GOT3 (cell line): ENCODE data around the gene NMRAL1.

ENCODE experiments used
- DNase-seq: peaks from one replicate; lab custom pipeline; 2025; ENCODE audit warnings: mixed read lengths; lab: John Stamatoyannopoulos, UW

The NMRAL1 gene

DNA sequence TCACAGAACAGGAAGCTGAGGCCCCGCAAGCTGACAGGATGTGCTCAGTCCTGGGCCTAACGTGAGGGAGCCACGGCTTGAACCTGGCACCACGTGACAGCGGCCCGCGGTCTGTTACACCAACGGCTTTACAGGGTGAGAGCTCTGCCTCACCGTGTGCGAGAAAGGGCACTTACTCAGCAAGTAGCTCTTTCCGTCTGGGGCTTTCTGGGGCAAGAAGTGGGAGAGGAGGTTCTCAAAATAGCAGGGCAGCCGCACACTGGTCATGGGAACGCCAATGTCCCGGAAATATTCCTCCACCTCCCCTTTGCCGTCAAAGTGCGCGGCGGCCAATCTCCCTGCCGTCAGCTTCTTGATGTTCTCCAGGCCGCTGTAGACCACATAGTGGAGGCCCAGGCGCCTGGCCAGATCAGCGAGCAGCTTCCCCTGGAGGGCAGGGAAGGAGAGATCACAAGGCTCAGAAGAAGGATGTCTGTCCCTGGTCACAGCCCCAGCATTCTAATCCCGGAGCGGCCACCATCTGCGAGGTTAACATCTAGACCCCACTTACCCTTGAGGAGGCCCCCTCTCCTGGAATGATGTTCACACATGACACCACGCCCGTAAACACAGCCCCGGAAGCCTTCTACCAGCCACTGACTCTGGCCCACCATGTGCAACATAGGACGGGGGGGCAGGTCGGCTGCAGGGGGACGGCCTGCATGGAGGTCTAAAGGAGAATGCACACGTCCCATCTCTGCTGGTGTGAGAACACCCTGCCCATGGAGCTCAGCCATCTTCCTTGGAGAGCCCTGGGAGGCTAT lies 8.2 kb downstream of the NMRAL1 start:
- DNase-seq: no peak

DNA sequence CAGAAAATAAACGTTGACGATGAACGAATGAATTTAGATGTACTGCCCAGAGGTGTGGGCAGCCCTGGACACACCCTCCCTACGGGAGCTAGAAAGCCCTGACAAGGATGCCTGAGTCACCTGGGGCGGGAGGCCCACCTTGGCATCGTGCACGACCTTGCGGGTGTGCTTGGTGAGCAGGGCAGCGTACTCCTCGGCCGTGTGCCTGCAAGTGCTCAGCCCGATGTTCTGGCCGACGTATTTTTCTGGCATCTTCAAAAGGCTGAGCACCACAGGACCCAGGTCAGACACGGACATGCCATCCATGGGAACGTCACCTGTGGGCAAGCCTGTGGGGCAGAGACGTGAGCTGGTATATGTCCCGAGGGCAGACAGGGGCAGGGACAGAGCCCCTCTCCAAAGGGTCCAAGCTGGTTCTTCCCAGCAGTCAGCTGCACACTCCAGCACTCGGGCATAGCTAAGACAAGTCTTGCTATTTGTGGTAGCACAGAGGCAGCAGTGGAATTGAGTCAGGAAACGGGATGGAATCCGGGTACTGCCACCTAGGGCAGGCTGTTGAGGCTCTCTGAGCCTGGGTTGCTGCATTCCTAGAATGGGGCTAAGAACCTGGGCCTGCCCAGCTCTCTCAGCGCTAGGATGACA lies 10.8 kb downstream of the NMRAL1 start:
- no peak for DNase-seq

- no peak for DNase-seq
These were observed 13.0 kb downstream of the NMRAL1 start for GRCh38 chr16:4461250-4462085.

- no peak for DNase-seq
These were observed 13.5 kb downstream of the NMRAL1 start for GRCh38 chr16:4460936-4461249.

GRCh38 chr16:4455951-4456350 lies 18.5 kb downstream of the NMRAL1 start:
- no peak for DNase-seq

DNA sequence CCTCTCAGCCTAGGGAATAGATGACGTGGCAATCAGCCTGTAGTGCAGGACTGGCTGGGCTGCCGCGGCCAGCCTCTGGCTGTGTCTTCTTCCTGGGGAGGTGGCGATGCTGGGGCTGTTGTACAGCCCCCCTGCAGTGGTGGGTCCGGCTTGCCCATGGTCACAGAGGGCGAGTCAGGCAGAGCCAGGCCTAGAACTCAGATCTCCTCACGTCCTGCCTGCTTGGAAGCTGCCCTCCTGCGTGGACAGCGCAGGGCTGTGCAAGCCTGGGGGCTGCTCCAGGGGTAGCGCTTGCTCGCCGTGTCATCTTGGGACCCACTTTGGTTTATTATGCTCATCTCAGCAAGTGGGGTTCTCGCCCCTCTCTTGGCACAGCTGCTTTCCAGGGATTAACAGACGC lies 19.3 kb downstream of the NMRAL1 start:
- no peak for DNase-seq

DNA sequence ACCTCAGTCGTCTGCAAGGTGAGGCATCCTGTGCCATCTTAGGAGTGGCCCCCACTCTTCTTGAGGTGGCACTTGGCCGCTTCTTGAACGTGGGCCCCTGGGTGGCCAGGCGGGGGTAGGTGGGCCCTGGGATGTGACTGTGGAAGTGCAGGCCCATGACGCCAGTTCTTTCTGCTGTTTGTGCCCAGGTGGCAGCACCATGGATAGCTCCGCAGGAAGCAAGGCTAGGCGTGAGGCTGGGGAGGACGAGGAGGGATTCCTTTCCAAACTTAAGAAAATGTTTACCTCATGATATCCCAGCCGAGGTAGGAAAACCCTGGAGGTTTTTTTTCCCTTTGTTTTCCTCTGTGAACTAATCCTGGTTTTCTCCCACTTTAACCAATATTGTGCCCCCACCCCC lies 19.8 kb downstream of the NMRAL1 start:
- no peak for DNase-seq

- no peak for DNase-seq
These were observed 21.8 kb downstream of the NMRAL1 start for GRCh38 chr16:4452674-4453073.

GRCh38 chr16:4450931-4451519 lies 23.4 kb downstream of the NMRAL1 start:
- DNase-seq: no peak

DNA sequence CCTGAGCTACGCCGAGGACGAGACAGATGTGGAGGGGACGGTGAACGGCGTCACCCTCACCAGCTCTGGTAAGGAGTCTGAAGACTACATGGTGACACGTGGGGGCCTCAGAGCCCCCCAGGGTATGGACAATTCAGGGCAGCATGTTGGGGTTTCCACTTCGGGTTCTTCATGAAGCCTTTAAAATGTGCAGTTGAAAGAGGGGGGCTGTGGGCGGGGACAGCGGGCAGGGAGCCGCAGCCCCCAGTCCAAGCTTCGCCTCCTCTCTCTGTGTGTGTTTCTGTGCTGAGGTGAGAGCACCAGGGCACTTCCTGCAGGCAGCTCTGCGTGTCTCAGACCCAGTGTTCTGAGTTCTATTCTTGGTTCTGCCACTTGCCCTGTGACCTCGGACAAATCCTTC lies 24.0 kb downstream of the NMRAL1 start:
- no peak for DNase-seq

GRCh38 chr16:4443986-4444385 lies 30.4 kb downstream of the NMRAL1 start:
- DNase-seq: no peak

GRCh38 chr16:4443271-4443670 lies 31.2 kb downstream of the NMRAL1 start:
- DNase-seq: no peak

GRCh38 chr16:4442371-4442770 lies 32.1 kb downstream of the NMRAL1 start:
- no peak for DNase-seq

- DNase-seq: no peak
These were observed 37.1 kb downstream of the NMRAL1 start for GRCh38 chr16:4437366-4437765.

- DNase-seq: no peak
These were observed 38.9 kb downstream of the NMRAL1 start for GRCh38 chr16:4435337-4436067.

DNA sequence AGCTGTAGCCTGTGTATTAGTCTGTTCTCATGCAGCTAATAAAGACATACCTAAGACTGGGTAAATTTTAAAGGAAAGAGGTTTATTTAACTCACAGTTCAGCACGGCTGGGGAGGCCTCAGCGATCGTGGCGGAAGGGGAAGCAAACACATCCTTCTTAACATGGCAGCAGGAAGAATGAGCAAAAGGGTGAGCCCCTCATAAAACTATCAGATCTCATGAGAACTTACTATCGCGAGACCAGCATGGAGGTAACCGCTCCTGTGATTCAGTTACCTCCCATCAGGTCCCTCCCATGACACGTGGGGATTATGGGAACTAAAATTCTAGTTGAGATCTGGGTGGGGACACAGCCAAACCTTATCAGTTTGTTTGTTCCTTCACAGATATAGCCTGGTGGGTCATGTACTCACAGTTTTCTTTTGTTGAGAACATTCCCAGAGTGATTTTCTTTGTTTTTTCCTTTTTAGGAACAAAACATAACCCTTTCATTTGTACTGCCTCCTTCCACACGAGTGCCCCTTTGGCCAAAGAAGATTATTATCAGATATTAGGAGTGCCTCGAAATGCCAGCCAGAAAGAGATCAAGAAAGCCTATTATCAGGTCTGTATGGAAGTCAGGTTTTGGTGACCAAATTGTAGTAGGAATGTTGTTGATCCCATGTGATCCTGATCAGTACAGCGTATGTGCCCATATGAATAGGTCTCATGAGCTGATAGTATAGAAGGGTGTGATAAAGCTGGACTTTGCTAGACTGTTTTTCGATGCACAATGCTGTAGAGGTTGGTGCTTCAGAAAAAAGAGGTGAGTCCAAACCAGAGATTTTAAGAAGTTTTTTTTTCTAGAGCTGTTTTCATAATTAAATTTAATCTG lies 40.3 kb downstream of the NMRAL1 start:
- DNase-seq: no peak

DNA sequence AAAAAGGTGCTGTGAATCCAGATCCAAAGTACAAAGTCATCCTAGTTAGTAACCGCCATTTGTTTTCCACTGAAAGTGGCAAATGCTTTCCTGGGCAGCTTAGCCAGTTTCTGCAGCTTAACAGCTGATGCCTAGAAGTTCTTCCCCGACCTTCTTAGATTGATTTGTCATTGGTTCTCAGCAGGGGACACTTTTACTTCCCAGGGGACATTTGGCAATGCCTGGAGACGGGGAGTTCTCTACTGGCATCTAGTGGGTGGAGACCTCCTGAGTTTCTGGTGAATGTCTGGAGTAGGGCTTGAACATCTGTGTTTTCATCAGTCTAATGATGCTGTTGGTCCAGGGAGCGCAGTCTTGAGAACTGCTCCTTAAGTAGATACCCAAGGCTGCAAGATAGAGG lies 41.2 kb downstream of the NMRAL1 start:
- DNase-seq: no peak

- no peak for DNase-seq
These were observed 43.4 kb downstream of the NMRAL1 start for GRCh38 chr16:4431023-4431422.

GRCh38 chr16:4428500-4428899 lies 45.9 kb downstream of the NMRAL1 start:
- DNase-seq: no peak

DNA sequence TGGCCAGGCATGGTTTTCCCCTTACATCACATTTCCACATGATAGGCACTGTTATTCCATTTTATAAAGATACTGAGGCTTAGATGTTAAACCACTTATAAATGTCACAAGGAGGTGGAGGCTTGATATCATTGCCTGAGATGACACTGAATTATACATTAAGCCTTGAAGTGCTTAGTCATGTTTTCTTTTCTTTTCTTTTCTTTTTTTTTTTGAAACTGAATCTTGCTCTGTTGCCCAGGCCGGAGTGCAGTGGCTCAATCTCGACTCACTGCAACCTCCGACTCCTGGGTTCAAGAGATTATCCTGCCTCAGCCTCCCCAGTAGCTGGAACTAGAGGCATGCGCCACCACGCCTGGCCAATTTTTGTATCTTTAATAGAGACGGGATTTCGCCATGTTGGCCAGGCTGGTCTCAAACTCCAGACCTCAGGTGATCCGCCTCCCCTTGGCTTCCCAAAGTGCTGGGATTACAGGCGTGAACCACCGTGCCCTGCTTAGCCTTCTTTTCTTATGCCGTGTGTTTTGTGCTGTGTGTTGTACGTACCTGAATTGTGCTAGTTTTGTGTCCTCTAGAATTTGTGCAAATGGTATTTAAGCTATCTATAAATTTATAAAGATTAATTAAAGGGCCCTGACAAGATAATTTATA lies 47.6 kb downstream of the NMRAL1 start:
- no peak for DNase-seq
